GM18861 (cell line): Measurements from ENCODE around the gene GCLC.
"Not testable (repeated sequence)": the region's sequence is repeated elsewhere in the genome, so short reads cannot be mapped to it uniquely, and the experiment has no call there.

Experiments used
- ATAC-seq: cut with Tn5 transposase; IDR thresholded peaks from one replicate; pipeline ENCODE4 v1.9.1; 2021; ENCODE audit not compliant: unreplicated experiment

Gene GCLC

GRCh38 chr6:53544470-53545308 is at the start of gene GCLC:
GCLC (minus strand) TSS chr6:53545101; CDS start chr6:53544645, 456 bp downstream.
- peak; percentile 58 for ATAC-seq

GRCh38 chr6:53594596-53594995 is 49.7 kb upstream of the GCLC start:
- no peak for ATAC-seq

GRCh38 chr6:53593001-53593488 is 48.1 kb upstream of the GCLC start:
- no peak for ATAC-seq

GRCh38 chr6:53591873-53592272 is 47.0 kb upstream of the GCLC start:
- ATAC-seq = no peak

- ATAC-seq = no peak
Observed at GRCh38 chr6:53588816-53589509, 44.1 kb upstream of the GCLC start.

- ATAC-seq = no peak
Observed at GRCh38 chr6:53587291-53587690, 42.4 kb upstream of the GCLC start.

GRCh38 chr6:53585208-53585900 is 40.5 kb upstream of the GCLC start:
- ATAC-seq = no peak

GRCh38 chr6:53584726-53585125 is 39.8 kb upstream of the GCLC start:
- ATAC-seq = no peak

- ATAC-seq = no peak
Observed at GRCh38 chr6:53583451-53583850, 38.5 kb upstream of the GCLC start.

- ATAC-seq = no peak
Observed at GRCh38 chr6:53582963-53583362, 38.1 kb upstream of the GCLC start.

GRCh38 chr6:53581856-53582255 is 37.0 kb upstream of the GCLC start:
- no peak for ATAC-seq

GRCh38 chr6:53581173-53581773 is 36.4 kb upstream of the GCLC start:
- no peak for ATAC-seq

GRCh38 chr6:53579338-53579737 is 34.4 kb upstream of the GCLC start:
- no peak for ATAC-seq

GRCh38 chr6:53578371-53578770 is 33.5 kb upstream of the GCLC start:
- ATAC-seq = no peak

GRCh38 chr6:53573299-53573698 is 28.4 kb upstream of the GCLC start:
- ATAC-seq = no peak

- not testable (repeated sequence) for ATAC-seq
Observed at GRCh38 chr6:53572379-53572778, 27.5 kb upstream of the GCLC start.

GRCh38 chr6:53568776-53569616 is 24.1 kb upstream of the GCLC start:
- no peak for ATAC-seq

GRCh38 chr6:53567701-53568100 is 22.8 kb upstream of the GCLC start:
- ATAC-seq = no peak

GRCh38 chr6:53566755-53567154 is 21.9 kb upstream of the GCLC start:
- ATAC-seq = no peak

- ATAC-seq = no peak
Observed at GRCh38 chr6:53565886-53566285, 21.0 kb upstream of the GCLC start.
